A549 (cell line): Measurements from ENCODE around the gene ENDOG.

Source experiments
- CTCF ChIP-seq: fragments of >200 bp; sonication (Bioruptor Twin); formaldehyde crosslinking; IDR thresholded peaks from 3 replicates; pipeline ENCODE4 v1.5.1; 2016
- EHMT2 ChIP-seq: fragments of 200-600 bp; sonication (generic); IDR thresholded peaks from 2 replicates; pipeline ENCODE4 v1.6.1; 2016; ENCODE audit warnings: antibody characterized with exemption, low read depth, mild to moderate bottlenecking, moderate library complexity
- ESRRA ChIP-seq: fragments of 150-350 bp; IDR thresholded peaks from 2 replicates; pipeline ENCODE4 v1.6.1; 2014; ENCODE audit warnings: mild to moderate bottlenecking, low read length, borderline replicate concordance
- HES2 ChIP-seq: fragments of >200 bp; sonication (Bioruptor Twin); formaldehyde crosslinking; IDR thresholded peaks from 2 replicates; pipeline ENCODE4 v1.6.1; 2016
- HOXB5 ChIP-seq: fragments of 250-450 bp; sonication (Bioruptor Pico); IDR thresholded peaks from 2 replicates; pipeline ENCODE4 v1.5.0; 2020; ENCODE audit warnings: mild to moderate bottlenecking, moderate library complexity
- MAX ChIP-seq: IDR thresholded peaks from 2 replicates; pipeline ENCODE4 v1.6.1; 2012
- NR3C1 ChIP-seq: fragments of >200 bp; sonication (Bioruptor Twin); formaldehyde crosslinking; IDR thresholded peaks from 3 replicates; pipeline ENCODE4 v1.6.1; 2017
- POLR2A ChIP-seq: IDR thresholded peaks from 2 replicates; pipeline ENCODE4 v1.6.1; 2012; ENCODE audit warnings: mild to moderate bottlenecking, low read length
- REST ChIP-seq: fragments of 200-600 bp; sonication (generic); IDR thresholded peaks from 2 replicates; pipeline ENCODE4 v1.6.1; 2016; ENCODE audit warnings: antibody characterized with exemption, mild to moderate bottlenecking, moderate library complexity
- SMC3 ChIP-seq: fragments of >200 bp; sonication (Bioruptor Twin); formaldehyde crosslinking; IDR thresholded peaks from 3 replicates; pipeline ENCODE4 v1.6.1; 2018; ENCODE audit warnings: inconsistent platforms
- USF2 ChIP-seq: fragments of 450-650 bp; IDR thresholded peaks from 2 replicates; pipeline ENCODE4 v1.6.1; 2014; ENCODE audit warnings: antibody characterized with exemption

- no peak for TF ChIP-seq NR3C1
- TF ChIP-seq SMC3: no peak
- no peak for TF ChIP-seq CTCF
- no peak for TF ChIP-seq MAX
- TF ChIP-seq POLR2A: no peak
- TF ChIP-seq ESRRA: no peak
- no peak for TF ChIP-seq REST
- no peak for TF ChIP-seq EHMT2
- TF ChIP-seq HOXB5 (CRISPR knock-in tag): no peak
- TF ChIP-seq HES2: no peak
- TF ChIP-seq USF2: no peak
These were observed 9.8 kb upstream of the ENDOG start for GRCh38 chr9:128808543-128808942.
